ENCODE measurements around the gene CHRNA9.

DNA sequence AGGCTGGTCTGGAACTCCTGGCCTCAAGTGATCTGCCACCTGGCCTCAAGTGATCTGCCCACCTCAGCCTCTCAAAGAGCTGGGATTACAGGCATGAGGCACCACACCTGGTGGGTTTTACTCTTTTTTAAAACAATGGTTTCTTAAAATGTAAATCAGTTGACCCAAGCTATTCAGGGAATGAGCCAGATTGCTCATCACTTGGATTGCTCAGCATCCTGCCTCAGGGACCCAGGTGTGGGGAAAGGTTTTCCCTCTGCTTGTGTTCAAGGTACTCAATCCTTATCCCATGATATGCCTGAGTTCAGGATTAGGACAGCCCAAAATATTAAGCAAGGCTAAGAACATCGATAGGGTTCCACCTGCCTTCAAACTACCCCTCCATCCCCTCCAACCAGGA, 67.4 kb downstream of the CHRNA9 start:
- TF ChIP-seq, protein P1, sequence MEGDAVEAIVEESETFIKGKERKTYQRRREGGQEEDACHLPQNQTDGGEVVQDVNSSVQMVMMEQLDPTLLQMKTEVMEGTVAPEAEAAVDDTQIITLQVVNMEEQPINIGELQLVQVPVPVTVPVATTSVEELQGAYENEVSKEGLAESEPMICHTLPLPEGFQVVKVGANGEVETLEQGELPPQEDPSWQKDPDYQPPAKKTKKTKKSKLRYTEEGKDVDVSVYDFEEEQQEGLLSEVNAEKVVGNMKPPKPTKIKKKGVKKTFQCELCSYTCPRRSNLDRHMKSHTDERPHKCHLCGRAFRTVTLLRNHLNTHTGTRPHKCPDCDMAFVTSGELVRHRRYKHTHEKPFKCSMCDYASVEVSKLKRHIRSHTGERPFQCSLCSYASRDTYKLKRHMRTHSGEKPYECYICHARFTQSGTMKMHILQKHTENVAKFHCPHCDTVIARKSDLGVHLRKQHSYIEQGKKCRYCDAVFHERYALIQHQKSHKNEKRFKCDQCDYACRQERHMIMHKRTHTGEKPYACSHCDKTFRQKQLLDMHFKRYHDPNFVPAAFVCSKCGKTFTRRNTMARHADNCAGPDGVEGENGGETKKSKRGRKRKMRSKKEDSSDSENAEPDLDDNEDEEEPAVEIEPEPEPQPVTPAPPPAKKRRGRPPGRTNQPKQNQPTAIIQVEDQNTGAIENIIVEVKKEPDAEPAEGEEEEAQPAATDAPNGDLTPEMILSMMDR (IDR thresholded peaks at IDR 0.05), result no peak
- TF ChIP-seq POLR2A (IDR thresholded peaks at IDR 0.05), result no peak

Measured in adrenal gland (tissue), 5 donors.